Colonic mucosa (tissue), 4 donors: ENCODE results near the gene RNF115. TPM values are rescaled to one million over a fixed set of nuclear protein-coding genes. Genes with fewer than 3 reads are reported as not detected.

Experiments used
- DNase-seq: peaks from one replicate; pipeline ENCODE4 v3.0.0-alpha.2; 2020
- H3K27ac ChIP-seq: fragments of 200-600 bp; one replicate; pipeline ENCODE4 v1.8.0; 2021
- H3K27me3 ChIP-seq: fragments of 200-600 bp; one replicate; pipeline ENCODE4 v1.8.0; 2021
- H3K36me3 ChIP-seq: fragments of 200-600 bp; one replicate; pipeline ENCODE4 v1.8.0; 2021
- H3K4me1 ChIP-seq: fragments of 200-600 bp; one replicate; pipeline ENCODE4 v1.8.0; 2021; ENCODE audit warnings: mild to moderate bottlenecking
- H3K4me3 ChIP-seq: fragments of 200-600 bp; one replicate; pipeline ENCODE4 v1.8.0; 2021
- H3K9ac ChIP-seq, 2 donors: one replicate each; pipeline ENCODE4 v1.7.0; 2013; ENCODE audit warnings: control low read depth in 2 of 2, low read depth in 2 of 2, low read length in 2 of 2
- H3K9me3 ChIP-seq: fragments of 200-600 bp; one replicate; pipeline ENCODE4 v1.8.0; 2021
- intact Hi-C: fragments of 100-400 bp; cut with DNase I; formaldehyde crosslinking; loops from one replicate; pipeline ENCODE4 v1.14.1; 2022
- total RNA-seq, 2 donors: library from RNA; stranded (reverse); fragmentation: NEBNext Ultra II Directional in 1 of 2; extraction: Animal tissue kit (Norgen Biotek cat#: 25700) in 1 of 2; gene quantifications; one replicate each; pipeline ENCODE4 v1.2.1, GENCODE V29; 2021
- TF ChIP-seq, protein P1 (sequence below): fragments of 200-600 bp; IDR thresholded peaks from one replicate; pipeline ENCODE4 v1.8.0; 2022; ENCODE audit warnings: antibody characterized with exemption, mild to moderate bottlenecking
- donor health status: healthy.
- donor health status: DM: no; HTN: no; CAD: no.
- donor health status: DM: no; HTN: no; CAD: no.

Gene RNF115
- total RNA-seq, 2 donors from 2014 or later = 6.4 to 6.9 TPM

GRCh38 chr1:145716641-145717345 is 107.1 kb downstream of the RNF115 start:
- Histone ChIP-seq H3K4me3 (no peak overlapping the region), H3K27ac (no peak overlapping the region), H3K9me3 (no peaks in the 10 kb centered on the region), H3K4me1 (peaks cover 4% of the 10 kb centered on the region), H3K27me3 (no peaks in the 10 kb centered on the region), H3K9ac (no peak overlapping the region), H3K36me3 (no peaks in the 10 kb centered on the region)
- TF ChIP-seq, protein P1, sequence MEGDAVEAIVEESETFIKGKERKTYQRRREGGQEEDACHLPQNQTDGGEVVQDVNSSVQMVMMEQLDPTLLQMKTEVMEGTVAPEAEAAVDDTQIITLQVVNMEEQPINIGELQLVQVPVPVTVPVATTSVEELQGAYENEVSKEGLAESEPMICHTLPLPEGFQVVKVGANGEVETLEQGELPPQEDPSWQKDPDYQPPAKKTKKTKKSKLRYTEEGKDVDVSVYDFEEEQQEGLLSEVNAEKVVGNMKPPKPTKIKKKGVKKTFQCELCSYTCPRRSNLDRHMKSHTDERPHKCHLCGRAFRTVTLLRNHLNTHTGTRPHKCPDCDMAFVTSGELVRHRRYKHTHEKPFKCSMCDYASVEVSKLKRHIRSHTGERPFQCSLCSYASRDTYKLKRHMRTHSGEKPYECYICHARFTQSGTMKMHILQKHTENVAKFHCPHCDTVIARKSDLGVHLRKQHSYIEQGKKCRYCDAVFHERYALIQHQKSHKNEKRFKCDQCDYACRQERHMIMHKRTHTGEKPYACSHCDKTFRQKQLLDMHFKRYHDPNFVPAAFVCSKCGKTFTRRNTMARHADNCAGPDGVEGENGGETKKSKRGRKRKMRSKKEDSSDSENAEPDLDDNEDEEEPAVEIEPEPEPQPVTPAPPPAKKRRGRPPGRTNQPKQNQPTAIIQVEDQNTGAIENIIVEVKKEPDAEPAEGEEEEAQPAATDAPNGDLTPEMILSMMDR = no peak
- DNase-seq = no peak
- intact Hi-C loops = no loop called here

GRCh38 chr1:145714524-145715111 is 109.3 kb downstream of the RNF115 start:
- Histone ChIP-seq H3K4me1 (no peaks in the 10 kb centered on the region), H3K9ac (no peak overlapping the region), H3K9me3 (no peaks in the 10 kb centered on the region), H3K4me3 (no peak overlapping the region), H3K27ac (no peak overlapping the region), H3K27me3 (no peaks in the 10 kb centered on the region), H3K36me3 (no peaks in the 10 kb centered on the region)
- TF ChIP-seq, protein P1 = no peak
- intact Hi-C loops = no loop called here
- DNase-seq = no peak

DNA sequence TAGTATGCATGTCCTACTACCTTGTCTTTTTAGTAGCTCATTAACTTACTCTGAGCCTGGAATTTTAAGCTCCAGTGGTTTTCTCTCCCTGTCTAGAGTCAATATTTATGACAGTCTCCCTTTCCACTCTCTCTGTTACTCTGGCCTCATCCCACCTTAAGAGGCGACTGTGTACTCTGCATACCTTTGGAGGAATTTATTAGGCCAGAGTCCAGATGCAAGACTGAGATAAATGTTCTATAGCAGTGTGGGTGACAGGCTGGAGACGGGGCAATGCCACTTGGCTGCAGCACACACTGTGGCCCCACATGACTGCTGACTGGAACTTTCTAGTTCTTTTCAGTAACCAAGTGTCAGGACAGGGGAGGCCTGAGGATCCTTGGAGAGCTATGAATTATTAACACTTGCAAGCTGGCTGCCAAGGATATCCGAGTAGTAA is 112.7 kb downstream of the RNF115 start:
- no peaks in the 10 kb centered on the region for H3K36me3 ChIP-seq
- TF ChIP-seq, protein P1 = no peak
- H3K9me3 ChIP-seq = no peaks in the 10 kb centered on the region
- no peak overlapping the region for H3K9ac ChIP-seq
- H3K27ac ChIP-seq = no peak overlapping the region
- intact Hi-C loops = no loop called here
- no peak overlapping the region for H3K4me3 ChIP-seq
- H3K4me1 ChIP-seq = no peaks in the 10 kb centered on the region
- H3K27me3 ChIP-seq = no peaks in the 10 kb centered on the region
- DNase-seq = peak; percentile 25

DNA sequence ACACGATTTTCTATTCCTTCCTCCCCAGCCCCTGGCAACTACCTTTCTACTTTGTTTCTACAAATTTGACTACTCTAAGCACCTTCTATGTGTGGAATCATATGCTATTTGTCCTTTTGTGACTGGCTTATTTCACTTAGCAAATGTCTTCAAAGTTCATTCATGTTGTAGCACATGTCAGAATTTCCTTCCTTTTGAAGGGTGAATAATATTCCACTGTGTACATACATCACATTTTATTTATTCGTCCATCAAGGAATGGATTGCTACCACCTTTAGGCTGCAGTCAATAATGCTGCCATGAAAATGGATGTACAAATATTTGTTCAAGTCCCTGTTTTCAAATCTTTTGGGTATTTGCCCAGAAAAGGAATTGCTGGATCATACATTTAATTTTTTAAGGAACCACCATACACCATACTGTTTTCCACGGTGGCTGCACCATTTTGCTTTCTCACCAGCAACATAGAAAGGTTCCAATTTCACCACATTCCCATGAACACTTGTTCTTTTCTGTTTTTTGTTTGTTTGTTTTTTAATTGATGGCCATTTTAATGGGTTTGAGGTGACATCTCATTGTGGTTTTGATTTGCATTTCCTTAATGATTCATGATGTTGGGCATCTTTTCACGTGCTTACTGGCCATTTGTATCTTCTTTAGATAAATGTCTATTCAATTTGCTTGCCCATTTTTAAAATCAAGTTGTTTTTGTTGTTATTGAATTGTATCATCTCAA is 113.4 kb downstream of the RNF115 start:
- no peaks in the 10 kb centered on the region for H3K9me3 ChIP-seq
- intact Hi-C loops = no loop called here
- no peak overlapping the region for H3K27ac ChIP-seq
- no peak for DNase-seq
- H3K36me3 ChIP-seq = no peaks in the 10 kb centered on the region
- H3K4me3 ChIP-seq = no peak overlapping the region
- no peak overlapping the region for H3K9ac ChIP-seq
- TF ChIP-seq, protein P1 = no peak
- H3K27me3 ChIP-seq = no peaks in the 10 kb centered on the region
- H3K4me1 ChIP-seq = no peaks in the 10 kb centered on the region

GRCh38 chr1:145708063-145708462 is 115.8 kb downstream of the RNF115 start:
- Histone ChIP-seq H3K4me3 (no peak overlapping the region), H3K9me3 (no peaks in the 10 kb centered on the region), H3K4me1 (no peaks in the 10 kb centered on the region), H3K9ac (no peak overlapping the region), H3K36me3 (no peaks in the 10 kb centered on the region), H3K27ac (no peak overlapping the region), H3K27me3 (no peaks in the 10 kb centered on the region)
- intact Hi-C loops = no loop called here
- no peak for DNase-seq
- TF ChIP-seq, protein P1 = no peak
